NCI-H446 treated with DMSO at 0.1 percent for 48 hours (cell line): ENCODE measurements around the gene ITIH1.

Source experiments
- DNase-seq: peaks from one replicate; lab custom pipeline; 2025; lab: John Stamatoyannopoulos, UW

The ITIH1 gene

GRCh38 chr3:52816654-52817053 is 39.3 kb downstream of the ITIH1 start:
- no peak for DNase-seq

- no peak for DNase-seq
Measured at GRCh38 chr3:52817221-52817620, 39.8 kb downstream of the ITIH1 start.

- no peak for DNase-seq
Measured at GRCh38 chr3:52817860-52818259, 40.5 kb downstream of the ITIH1 start.

GRCh38 chr3:52819936-52820335 is 42.5 kb downstream of the ITIH1 start:
- no peak for DNase-seq

- no peak for DNase-seq
Measured at GRCh38 chr3:52820736-52821135, 43.3 kb downstream of the ITIH1 start.

- DNase-seq = no peak
Measured at GRCh38 chr3:52822363-52822762, 45.0 kb downstream of the ITIH1 start.

GRCh38 chr3:52824037-52824436 is 46.6 kb downstream of the ITIH1 start:
- no peak for DNase-seq

GRCh38 chr3:52827441-52827840 is 50.0 kb downstream of the ITIH1 start:
- no peak for DNase-seq

- DNase-seq = no peak
Measured at GRCh38 chr3:52827866-52828376, 50.5 kb downstream of the ITIH1 start.

- DNase-seq = no peak
Measured at GRCh38 chr3:52829482-52829881, 52.1 kb downstream of the ITIH1 start.

GRCh38 chr3:52829906-52830463 is 52.6 kb downstream of the ITIH1 start:
- DNase-seq = no peak

GRCh38 chr3:52830535-52831258 is 53.3 kb downstream of the ITIH1 start, which contains the start of gene ITIH4:
ITIH4 (minus strand) TSS chr3:52830672; CDS start chr3:52830642, 30 bp downstream.
- no peak for DNase-seq

GRCh38 chr3:52831500-52832301 is 54.3 kb downstream of the ITIH1 start:
- peak; percentile 82 for DNase-seq

- DNase-seq = no peak
Measured at GRCh38 chr3:52833202-52833601, 55.8 kb downstream of the ITIH1 start.

- DNase-seq = peak; percentile 25
Measured at GRCh38 chr3:52834871-52835501, 57.6 kb downstream of the ITIH1 start, which contains the start of gene MUSTN1. MUSTN1 (minus strand) TSS chr3:52835019; CDS start chr3:52834948, 71 bp downstream.

GRCh38 chr3:52835766-52836470 is 58.5 kb downstream of the ITIH1 start:
- DNase-seq = no peak

- no peak for DNase-seq
Measured at GRCh38 chr3:52836471-52836845, 59.1 kb downstream of the ITIH1 start.

- DNase-seq = no peak
Measured at GRCh38 chr3:52836986-52837385, 59.6 kb downstream of the ITIH1 start.

- no peak for DNase-seq
Measured at GRCh38 chr3:52838561-52839267, 61.3 kb downstream of the ITIH1 start.

- DNase-seq = no peak
Measured at GRCh38 chr3:52839268-52839575, 61.8 kb downstream of the ITIH1 start.

- no peak for DNase-seq
Measured at GRCh38 chr3:52839892-52840545, 62.6 kb downstream of the ITIH1 start.
